CD8-positive, alpha-beta memory T cell (primary cell): ENCODE results near the gene MCC. TPM values are rescaled to one million over a fixed set of nuclear protein-coding genes. Genes with fewer than 3 reads are reported as not detected.

ENCODE experiments used
- CTCF ChIA-PET: fragments of 350-600 bp; sonication (Branson Sonifier 250); formaldehyde crosslinking; loops from one replicate; lab custom pipeline; 2021; ENCODE audit warnings: antibody characterized with exemption; lab: Charles Lee
- POLR2A ChIA-PET: fragments of 350-600 bp; sonication (Branson Sonifier 250); formaldehyde crosslinking; loops from one replicate; lab custom pipeline; 2021; ENCODE audit warnings: antibody characterized with exemption; lab: Charles Lee
- DNase-seq, 5 donors: peaks; one replicate each; pipeline versions ENCODE4 v3.0.0 to v3.0.0-alpha.2; 2020 to 2022; ENCODE audit warnings: mixed read lengths in 1 of 5
- H3K27ac ChIP-seq: one replicate; pipeline ENCODE4 v1.7.0; 2013; ENCODE audit warnings: low read depth, mild to moderate bottlenecking, low read length, moderate library complexity
- H3K27me3 ChIP-seq: 2 replicates; pipeline ENCODE4 v1.7.0; 2013; ENCODE audit warnings: low read length, mild to moderate bottlenecking; ENCODE audit not compliant: insufficient read depth, poor library complexity, severe bottlenecking
- H3K36me3 ChIP-seq: 2 replicates; pipeline ENCODE4 v1.7.0; 2013; ENCODE audit warnings: mild to moderate bottlenecking, low read length, moderate library complexity; ENCODE audit not compliant: insufficient read depth
- H3K4me1 ChIP-seq: 2 replicates; pipeline ENCODE4 v1.7.0; 2013; ENCODE audit warnings: mild to moderate bottlenecking, low read length, moderate library complexity; ENCODE audit not compliant: insufficient read depth
- H3K4me3 ChIP-seq: 2 replicates; pipeline ENCODE4 v1.7.0; 2013; ENCODE audit warnings: mild to moderate bottlenecking, low read length
- H3K9me3 ChIP-seq: 2 replicates; pipeline ENCODE4 v1.7.0; 2013; ENCODE audit warnings: mild to moderate bottlenecking, low read length
- H3K27ac Mint-ChIP-seq, 8 donors: one replicate each; pipeline ENCODE4 v1.8.0; 2020 to 2021; ENCODE audit warnings: mixed read lengths in 8 of 8, mild to moderate bottlenecking in 6 of 8, inconsistent platforms in 3 of 8, moderate library complexity in 3 of 8
- H3K27me3 Mint-ChIP-seq, 2 donors: one replicate each; pipeline ENCODE4 v1.8.0; 2020 to 2021; ENCODE audit warnings: mixed read lengths in 2 of 2, mild to moderate bottlenecking in 1 of 2, moderate library complexity in 1 of 2
- H3K36me3 Mint-ChIP-seq, 3 donors: one replicate each; pipeline ENCODE4 v1.8.0; 2020 to 2021; ENCODE audit warnings: mixed read lengths in 3 of 3, inconsistent platforms in 1 of 3, mild to moderate bottlenecking in 1 of 3
- H3K4me1 Mint-ChIP-seq, 3 donors: one replicate each; pipeline ENCODE4 v1.8.0; 2020 to 2021; ENCODE audit warnings: mixed read lengths in 3 of 3, inconsistent platforms in 1 of 3, mild to moderate bottlenecking in 1 of 3
- H3K4me3 Mint-ChIP-seq, 7 donors: one replicate each; pipeline ENCODE4 v1.8.0; 2020 to 2021; ENCODE audit warnings: mixed read lengths in 7 of 7, mild to moderate bottlenecking in 6 of 7, moderate library complexity in 4 of 7, inconsistent platforms in 2 of 7
- H3K9me3 Mint-ChIP-seq, 5 donors: one replicate each; pipeline ENCODE4 v1.8.0; 2020 to 2022; ENCODE audit warnings: mixed read lengths in 5 of 5, mild to moderate bottlenecking in 3 of 5, moderate library complexity in 2 of 5, inconsistent platforms in 1 of 5
- polyA plus RNA-seq: library from polyadenylated mRNA; unstranded; fragments of 300-500 nt; fragmentation: Illumina TruSeq; gene quantifications from one replicate; pipeline ENCODE4 v1.2.3, GENCODE V29; 2021
- total RNA-seq, 2 experiments: library from RNA; stranded (reverse); gene quantifications; one replicate each; pipeline ENCODE4 v1.2.3, GENCODE V29; 2021

MCC gene
- total and polyA plus RNA-seq, 3 experiments from 2014 or later: 4.2 to 5.4 (median 4.9) TPM

GRCh38 chr5:113293068-113293974 lies 194.9 kb downstream of the MCC start:
- ChIA-PET POLR2A (no interaction called here), CTCF (interaction anchor here (1.0 kb wide), 2 partner anchors 20 to 91 kb away, joined by 3 read pairs; no protein-coding TSS in a partner anchor)
- no peak for DNase-seq
- peaks cover 21 to 28% (median 27%) of the 10 kb centered on the region in 3 donors for H3K4me1 Mint-ChIP-seq
- Histone ChIP-seq H3K27me3 (peaks cover 22% of the 10 kb centered on the region), H3K4me1 (peaks cover 17% of the 10 kb centered on the region), H3K9me3 (no peaks in the 10 kb centered on the region), H3K36me3 (no peaks in the 10 kb centered on the region), H3K4me3 (peak overlapping the region; percentile 79), H3K27ac (no peak overlapping the region)
- peaks cover 10 to 24% of the 10 kb centered on the region in 2 donors for H3K27me3 Mint-ChIP-seq
- peaks cover 0 to 2% (median 0%) of the 10 kb centered on the region in 5 donors for H3K9me3 Mint-ChIP-seq
- peaks cover 0 to 6% (median 0%) of the 10 kb centered on the region in 3 donors for H3K36me3 Mint-ChIP-seq
- H3K4me3 Mint-ChIP-seq: peak overlapping the region; percentile 87 to 98 (median 96)
- peak overlapping the region in 6 of 8 donors; percentile 9 to 90 (median 54) for H3K27ac Mint-ChIP-seq

- Histone ChIP-seq H3K4me3 (no peak overlapping the region), H3K9me3 (no peaks in the 10 kb centered on the region), H3K27me3 (peaks cover 22% of the 10 kb centered on the region), H3K27ac (no peak overlapping the region), H3K4me1 (peaks cover 17% of the 10 kb centered on the region), H3K36me3 (no peaks in the 10 kb centered on the region)
- Mint-ChIP-seq H3K27ac (peak overlapping the region in 1 of 8 donors; percentile 29), H3K4me3 (peak overlapping the region in 5 of 7 donors; percentile 87 to 98 (median 96)), H3K36me3 (peaks cover 0 to 6% (median 6%) of the 10 kb centered on the region in 3 donors), H3K4me1 (peaks cover 21 to 28% (median 27%) of the 10 kb centered on the region in 3 donors), H3K27me3 (peaks cover 10 to 17% of the 10 kb centered on the region in 2 donors), H3K9me3 (peaks cover 0 to 2% (median 0%) of the 10 kb centered on the region in 5 donors)
- CTCF ChIA-PET: interaction anchor here (0.8 kb wide), 1 partner anchor 38 kb away, joined by 3 read pairs; no protein-coding TSS in a partner anchor
- POLR2A ChIA-PET: no interaction called here
- no peak for DNase-seq
These were observed 195.8 kb downstream of the MCC start for GRCh38 chr5:113292462-113292861.

GRCh38 chr5:113283558-113283957 lies 204.7 kb downstream of the MCC start:
- no peaks in the 10 kb centered on the region for H3K36me3 ChIP-seq
- Mint-ChIP-seq H3K4me3 (no peak overlapping the region), H3K36me3 (peaks cover 0 to 6% (median 1%) of the 10 kb centered on the region in 3 donors), H3K27ac (no peak overlapping the region), H3K4me1 (peaks cover 0 to 7% (median 5%) of the 10 kb centered on the region in 3 donors), H3K27me3 (no peaks in the 10 kb centered on the region), H3K9me3 (no peaks in the 10 kb centered on the region)
- H3K9me3 ChIP-seq: no peaks in the 10 kb centered on the region
- no peak for DNase-seq
- ChIA-PET POLR2A (no interaction called here), CTCF (interaction anchor here (0.7 kb wide), 1 partner anchor 95 kb away, joined by 3 read pairs; no protein-coding TSS in a partner anchor)
- no peak overlapping the region for H3K27ac ChIP-seq
- no peak overlapping the region for H3K4me3 ChIP-seq
- H3K4me1 ChIP-seq: no peaks in the 10 kb centered on the region
- no peaks in the 10 kb centered on the region for H3K27me3 ChIP-seq

- Mint-ChIP-seq H3K4me3 (no peak overlapping the region), H3K27ac (peak overlapping the region in 1 of 8 donors; percentile 48), H3K27me3 (no peaks in the 10 kb centered on the region), H3K4me1 (peaks cover 0 to 8% (median 7%) of the 10 kb centered on the region in 3 donors), H3K9me3 (no peaks in the 10 kb centered on the region), H3K36me3 (peaks cover 0 to 1% (median under 1%) of the 10 kb centered on the region in 3 donors)
- Histone ChIP-seq H3K4me1 (no peaks in the 10 kb centered on the region), H3K27ac (no peak overlapping the region), H3K36me3 (no peaks in the 10 kb centered on the region), H3K4me3 (no peak overlapping the region), H3K27me3 (no peaks in the 10 kb centered on the region), H3K9me3 (no peaks in the 10 kb centered on the region)
- ChIA-PET POLR2A (no interaction called here), CTCF (interaction anchor here (1.7 kb wide), 1 partner anchor 12 kb away, joined by 6 read pairs; no protein-coding TSS in a partner anchor)
- DNase-seq: no peak
These were observed 205.8 kb downstream of the MCC start for GRCh38 chr5:113282472-113282871.

GRCh38 chr5:113281194-113281593 lies 207.1 kb downstream of the MCC start:
- Mint-ChIP-seq H3K4me1 (peaks cover 3 to 8% (median 7%) of the 10 kb centered on the region in 3 donors), H3K27me3 (no peaks in the 10 kb centered on the region), H3K27ac (no peak overlapping the region), H3K36me3 (peaks cover 0 to 1% (median 0%) of the 10 kb centered on the region in 3 donors), H3K9me3 (no peaks in the 10 kb centered on the region), H3K4me3 (no peak overlapping the region)
- Histone ChIP-seq H3K27me3 (no peaks in the 10 kb centered on the region), H3K36me3 (no peaks in the 10 kb centered on the region), H3K9me3 (no peaks in the 10 kb centered on the region), H3K4me1 (no peaks in the 10 kb centered on the region), H3K27ac (no peak overlapping the region), H3K4me3 (no peak overlapping the region)
- ChIA-PET POLR2A (no interaction called here), CTCF (interaction anchor here (1.4 to 1.7 kb wide), 2 partner anchors 13 to 269 kb away, joined by 4 to 6 read pairs; no protein-coding TSS in a partner anchor)
- no peak for DNase-seq

GRCh38 chr5:113280541-113280940 lies 207.7 kb downstream of the MCC start:
- H3K27ac Mint-ChIP-seq: peak overlapping the region in 1 of 8 donors; percentile 76
- no peak overlapping the region for H3K4me3 Mint-ChIP-seq
- no peaks in the 10 kb centered on the region for H3K27me3 Mint-ChIP-seq
- Histone ChIP-seq H3K9me3 (no peaks in the 10 kb centered on the region), H3K36me3 (no peaks in the 10 kb centered on the region), H3K4me1 (no peaks in the 10 kb centered on the region), H3K4me3 (no peak overlapping the region), H3K27ac (no peak overlapping the region), H3K27me3 (no peaks in the 10 kb centered on the region)
- no peaks in the 10 kb centered on the region for H3K9me3 Mint-ChIP-seq
- ChIA-PET POLR2A (no interaction called here), CTCF (no interaction called here)
- H3K4me1 Mint-ChIP-seq: peaks cover 4 to 8% (median 7%) of the 10 kb centered on the region in 3 donors
- DNase-seq: no peak
- H3K36me3 Mint-ChIP-seq: peaks cover 0 to under 1% (median 0%) of the 10 kb centered on the region in 3 donors

GRCh38 chr5:113278976-113279375 lies 209.3 kb downstream of the MCC start:
- no peak for DNase-seq
- POLR2A ChIA-PET: no interaction called here
- H3K36me3 Mint-ChIP-seq: no peaks in the 10 kb centered on the region

GRCh38 chr5:113276493-113276892 lies 211.8 kb downstream of the MCC start:
- H3K4me1 ChIP-seq: no peaks in the 10 kb centered on the region
- H3K27me3 ChIP-seq: no peaks in the 10 kb centered on the region
- no peaks in the 10 kb centered on the region for H3K36me3 ChIP-seq
- POLR2A ChIA-PET: no interaction called here
- CTCF ChIA-PET: no interaction called here
- H3K9me3 ChIP-seq: no peaks in the 10 kb centered on the region
- H3K27ac ChIP-seq: no peak overlapping the region
- peak overlapping the region in 1 of 8 donors; percentile 44 for H3K27ac Mint-ChIP-seq
- H3K36me3 Mint-ChIP-seq: no peaks in the 10 kb centered on the region
- no peaks in the 10 kb centered on the region for H3K27me3 Mint-ChIP-seq
- no peak overlapping the region for H3K4me3 ChIP-seq
- H3K4me3 Mint-ChIP-seq: no peak overlapping the region
- peaks cover 11 to 18% (median 13%) of the 10 kb centered on the region in 3 donors for H3K4me1 Mint-ChIP-seq
- no peak for DNase-seq
- H3K9me3 Mint-ChIP-seq: no peaks in the 10 kb centered on the region

More at GRCh38 chr5:113278976-113279375, 209.3 kb downstream of the MCC start:
- Histone ChIP-seq H3K4me1 (no peaks in the 10 kb centered on the region), H3K27me3 (no peaks in the 10 kb centered on the region), H3K36me3 (no peaks in the 10 kb centered on the region), H3K9me3 (no peaks in the 10 kb centered on the region), H3K4me3 (no peak overlapping the region), H3K27ac (no peak overlapping the region)
- CTCF ChIA-PET: no interaction called here
- Mint-ChIP-seq H3K27me3 (no peaks in the 10 kb centered on the region), H3K27ac (no peak overlapping the region), H3K4me3 (no peak overlapping the region), H3K9me3 (no peaks in the 10 kb centered on the region), H3K4me1 (peaks cover 8 to 10% (median 9%) of the 10 kb centered on the region in 3 donors)
